SK-N-MC (cell line): ENCODE results near the gene KRT10.
"Not testable (repeated sequence)": the region's sequence is repeated elsewhere in the genome, so short reads cannot be mapped to it uniquely, and the experiment has no call there.

Source experiments
- EZH2 ChIP-seq: fragments of 200-600 bp; sonication (generic); IDR thresholded peaks from one replicate; pipeline ENCODE4 v1.6.1; 2017; ENCODE audit warnings: antibody characterized with exemption
- POLR2AphosphoS5 ChIP-seq: IDR thresholded peaks from 2 replicates; pipeline ENCODE4 v1.6.1; 2012; ENCODE audit warnings: mild to moderate bottlenecking, low read depth, low read length, borderline replicate concordance

- TF ChIP-seq POLR2AphosphoS5, EZH2: not testable (repeated sequence)
Observed at GRCh38 chr17:40814657-40815056, 7.8 kb downstream of the KRT10 start.
